ENCODE results near the gene CELSR1.
A peak's percentile ranks its signal among the peaks of the same experiment; 100 is the strongest.

The CELSR1 gene

DNA sequence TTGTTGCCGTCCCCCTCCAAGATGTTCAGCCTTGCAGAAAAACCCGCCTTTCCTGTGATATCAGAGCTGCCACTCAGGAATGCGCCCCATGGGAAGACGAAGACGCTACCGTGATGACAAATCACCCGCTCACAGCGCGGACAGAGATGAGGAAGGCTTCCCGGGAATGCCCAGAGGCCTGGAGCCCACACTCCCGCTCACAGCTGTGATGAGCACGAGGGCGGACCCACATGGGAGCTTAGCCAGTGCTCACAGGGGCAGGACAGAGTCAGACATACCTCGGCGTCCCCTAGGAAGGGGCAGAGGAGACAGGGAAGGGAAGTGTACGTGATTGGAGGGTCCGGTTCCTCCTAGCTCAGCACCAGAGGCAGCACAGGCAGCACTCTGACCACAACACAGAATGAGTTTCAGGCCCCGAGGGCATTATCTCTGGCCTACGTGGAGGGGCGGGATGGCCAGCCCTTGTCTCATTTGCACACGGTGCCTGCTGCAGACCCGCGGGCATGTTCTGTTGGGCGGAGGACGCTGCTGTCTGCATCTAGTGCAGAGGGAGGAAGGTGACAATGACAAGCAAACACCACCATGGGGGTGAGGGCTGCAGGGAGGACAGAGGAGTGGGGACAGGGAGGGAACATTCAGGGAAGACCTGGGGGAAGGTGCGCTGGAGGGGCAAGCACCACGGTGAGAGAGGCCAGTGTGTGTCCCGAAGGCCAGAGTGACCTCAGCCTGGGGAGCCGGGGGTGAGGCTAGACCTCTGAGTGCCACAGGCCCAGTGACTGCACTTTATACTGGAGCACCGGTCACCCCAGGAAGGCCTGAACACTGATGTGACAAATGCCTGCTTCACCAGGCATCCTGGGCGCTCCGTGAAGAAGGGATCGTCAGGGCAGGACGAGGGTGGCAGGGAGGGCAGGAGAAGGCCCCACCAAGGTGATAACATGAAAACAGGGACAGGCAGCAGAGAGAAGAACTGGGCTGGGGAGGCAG, 79.6 kb downstream of the CELSR1 start:
- no peak for DNase-seq

DNA sequence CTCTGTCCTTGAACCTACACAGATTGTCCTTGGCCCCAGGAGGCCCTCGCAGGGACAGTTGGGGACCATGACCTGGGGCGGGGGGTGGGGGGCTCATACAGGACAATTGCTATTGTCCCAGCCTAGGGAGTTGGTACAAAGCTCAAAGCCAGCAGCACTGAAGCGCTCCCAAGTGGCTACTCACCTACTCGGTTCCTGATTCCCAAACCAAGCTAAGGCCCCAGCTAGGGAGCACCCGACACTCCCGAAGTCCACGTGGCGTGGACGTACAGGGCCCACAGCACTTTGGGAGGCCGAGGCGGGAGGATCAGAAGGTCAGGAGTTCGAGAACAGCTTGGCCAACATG, 80.6 kb downstream of the CELSR1 start:
- no peak for DNase-seq

DNA sequence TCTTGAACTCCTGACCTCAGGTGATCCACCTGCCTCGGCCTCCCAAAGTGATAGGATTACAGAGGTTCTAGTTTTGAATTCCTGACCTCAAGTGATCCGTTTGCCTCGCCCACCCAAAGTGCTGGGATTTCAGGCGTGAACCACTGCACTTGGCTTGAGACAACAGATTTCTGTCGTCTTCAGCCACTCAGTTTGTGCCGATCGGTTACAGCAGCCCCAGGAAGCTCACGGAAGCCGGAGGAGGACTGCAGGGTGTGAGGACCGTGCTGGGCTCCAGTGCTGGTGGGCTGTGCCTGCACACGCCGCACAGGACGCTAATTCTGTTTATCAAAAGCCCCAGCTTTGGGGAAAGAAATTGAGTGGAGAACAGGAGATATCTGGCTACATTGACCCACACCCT, 82.0 kb downstream of the CELSR1 start:
- no peak for DNase-seq

DNA sequence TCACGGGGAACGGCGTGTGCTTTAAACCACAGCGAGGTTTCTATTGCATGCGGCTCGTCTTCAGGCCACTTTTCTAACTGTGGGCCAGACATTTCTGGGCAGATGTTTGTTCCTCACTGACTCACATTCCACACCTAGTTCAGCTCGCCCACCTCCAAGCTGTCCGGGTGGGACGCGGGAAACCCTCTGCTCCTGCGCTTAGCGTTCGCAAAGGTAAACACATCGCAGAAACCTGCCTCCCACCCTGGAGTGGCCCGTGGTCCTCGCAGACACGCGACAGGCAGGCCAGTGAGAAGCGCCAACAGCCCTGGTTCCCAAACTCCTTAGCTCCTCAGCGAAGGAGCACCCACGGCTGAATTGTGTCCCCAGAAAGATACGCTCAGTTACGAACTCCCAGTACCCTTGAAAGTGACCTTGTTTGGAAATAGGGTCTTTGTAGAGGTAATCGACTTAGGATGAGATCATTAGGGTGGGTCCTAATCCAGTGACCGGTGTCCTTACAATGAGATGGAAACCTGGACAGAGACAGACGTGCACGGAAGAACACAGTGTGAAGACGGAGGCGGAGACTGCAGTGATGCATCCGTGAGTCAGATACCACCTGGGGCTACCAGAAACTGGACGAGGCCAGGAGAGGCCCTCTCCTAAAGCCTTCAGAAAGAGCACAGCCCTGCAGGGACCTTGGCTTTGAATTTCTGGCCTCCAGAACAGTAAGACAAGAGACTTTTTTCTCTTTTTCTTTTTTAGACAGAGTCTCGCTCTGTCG, 82.7 kb downstream of the CELSR1 start:
- DNase-seq: no peak

DNA sequence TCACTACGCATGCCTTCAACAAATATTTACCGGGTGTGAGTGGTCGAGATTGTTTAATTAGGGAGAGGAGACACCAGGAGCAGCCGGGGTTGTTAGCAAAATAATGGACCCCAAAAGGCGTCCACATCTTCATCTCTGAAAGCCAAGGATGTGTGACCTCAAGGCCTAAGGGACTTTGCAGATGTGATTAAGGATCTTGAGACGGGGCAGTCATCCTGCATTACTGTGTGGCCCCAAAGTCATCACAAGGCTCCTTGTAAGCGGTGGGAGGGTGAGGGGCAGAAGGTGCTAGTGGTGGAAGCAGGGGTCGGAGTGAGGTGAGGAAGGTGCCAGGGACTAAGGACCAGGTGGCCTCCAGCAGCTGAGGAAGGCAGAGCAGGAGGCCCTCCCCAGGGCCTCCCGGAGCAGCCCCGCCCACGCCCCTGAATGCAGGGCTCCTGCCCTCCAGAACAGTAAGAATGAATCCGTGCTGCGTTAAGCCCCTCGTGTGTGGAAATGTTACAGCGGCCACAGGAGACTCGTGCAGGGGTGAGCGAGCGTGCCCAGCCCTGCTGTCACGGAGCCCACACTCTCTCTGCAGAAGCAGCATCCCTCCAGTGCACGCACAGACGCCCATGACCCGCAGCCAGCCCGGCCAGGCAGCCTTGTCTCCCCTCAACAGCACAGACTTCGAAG, 83.5 kb downstream of the CELSR1 start:
- no peak for DNase-seq

DNA sequence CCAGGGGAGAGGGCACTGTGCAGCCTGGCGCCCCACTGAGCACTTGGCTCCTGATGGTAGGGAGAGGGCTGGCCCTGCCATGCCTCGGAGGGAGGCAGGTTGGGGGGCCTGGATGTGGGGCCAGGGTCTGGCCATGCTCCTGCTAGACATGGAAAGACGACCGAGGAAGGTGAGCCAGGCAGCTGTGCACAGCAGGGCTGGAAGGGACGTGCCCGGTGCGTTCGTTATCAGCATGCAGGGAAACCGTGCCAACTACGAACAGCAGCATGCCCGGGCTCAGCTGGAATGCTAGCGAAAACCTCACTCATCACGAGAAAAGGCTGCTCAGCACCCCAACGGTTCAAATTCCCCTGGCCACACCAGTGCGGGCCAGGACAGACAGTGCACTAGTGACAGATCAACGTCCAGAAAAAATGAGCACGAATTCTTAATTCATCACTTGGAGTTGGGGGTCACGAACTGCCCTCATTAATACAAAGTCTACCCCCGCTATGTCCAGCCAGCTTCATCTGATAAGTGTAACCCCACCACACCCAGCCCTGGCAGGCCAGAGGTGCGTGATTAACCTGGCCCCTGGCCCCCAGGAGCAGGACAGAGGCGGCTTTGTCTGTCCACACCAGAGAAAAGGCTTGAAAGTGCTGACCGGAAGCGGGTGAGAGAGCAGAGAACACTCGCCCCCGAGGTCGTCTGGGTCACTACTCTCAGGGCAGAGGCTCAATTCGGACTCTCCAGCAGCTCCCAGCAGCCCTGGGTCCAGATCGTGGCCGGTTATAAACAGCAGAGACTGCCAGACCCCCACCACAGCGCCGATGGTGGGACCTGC, 84.2 kb downstream of the CELSR1 start:
- DNase-seq: no peak

DNA sequence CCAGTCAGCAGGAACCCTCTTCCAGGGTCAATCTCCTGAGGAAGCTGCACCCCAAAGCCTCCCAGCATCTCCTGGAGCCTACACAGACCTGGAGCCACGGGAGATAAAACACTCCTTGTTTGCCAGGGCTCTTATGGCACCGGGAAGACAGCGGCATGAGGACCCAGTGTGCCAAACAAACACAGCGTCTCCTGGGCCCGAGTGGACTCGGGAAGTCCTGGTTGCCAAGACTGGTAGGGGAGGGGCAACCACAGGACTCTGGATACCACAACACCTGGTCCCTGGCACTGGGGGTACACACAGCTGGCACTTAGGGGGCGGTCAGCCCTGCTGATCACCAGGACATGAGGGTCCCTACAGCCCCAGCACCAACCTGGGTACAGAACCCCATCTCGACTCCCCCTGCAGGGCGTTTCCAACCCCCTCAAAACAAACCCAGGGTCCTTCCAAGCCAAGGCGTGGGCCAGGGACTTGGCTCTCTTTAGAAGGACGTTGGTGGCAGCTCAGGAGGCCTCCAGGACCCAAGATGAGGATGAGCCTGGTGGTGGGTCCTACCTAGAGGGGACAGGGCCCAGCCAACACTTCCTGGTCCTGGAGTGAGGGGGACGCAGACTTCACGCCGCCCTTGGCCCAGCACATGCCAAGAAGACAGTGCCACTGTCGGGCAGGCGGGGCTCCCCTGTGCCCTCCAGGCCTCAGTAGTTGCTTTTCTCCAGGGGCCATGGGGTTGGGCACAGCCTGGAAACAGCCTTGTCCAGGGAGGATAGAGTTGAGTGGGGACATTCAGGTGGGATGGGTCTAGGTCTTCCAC, 85.0 kb downstream of the CELSR1 start:
- no peak for DNase-seq

DNA sequence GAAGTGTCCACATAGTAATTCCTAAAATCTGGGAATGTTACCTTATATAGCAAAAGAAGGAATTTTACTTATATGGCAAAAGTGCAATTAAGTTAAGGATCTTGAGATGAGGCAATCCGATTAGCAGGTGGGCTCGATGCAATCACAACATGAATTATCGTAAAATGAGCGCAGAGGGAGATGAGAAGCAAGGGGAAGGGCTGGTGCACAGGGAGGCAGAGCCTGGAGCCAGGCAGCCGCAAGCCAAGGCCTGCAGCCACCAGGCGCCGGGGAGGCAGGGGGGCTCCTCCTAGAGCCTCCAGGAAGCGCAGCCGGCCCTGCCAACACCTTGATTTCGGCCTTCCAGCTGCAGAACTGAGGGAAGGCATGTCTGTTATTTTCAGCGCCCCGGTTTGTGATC, 85.7 kb downstream of the CELSR1 start:
- no peak for DNase-seq

DNA sequence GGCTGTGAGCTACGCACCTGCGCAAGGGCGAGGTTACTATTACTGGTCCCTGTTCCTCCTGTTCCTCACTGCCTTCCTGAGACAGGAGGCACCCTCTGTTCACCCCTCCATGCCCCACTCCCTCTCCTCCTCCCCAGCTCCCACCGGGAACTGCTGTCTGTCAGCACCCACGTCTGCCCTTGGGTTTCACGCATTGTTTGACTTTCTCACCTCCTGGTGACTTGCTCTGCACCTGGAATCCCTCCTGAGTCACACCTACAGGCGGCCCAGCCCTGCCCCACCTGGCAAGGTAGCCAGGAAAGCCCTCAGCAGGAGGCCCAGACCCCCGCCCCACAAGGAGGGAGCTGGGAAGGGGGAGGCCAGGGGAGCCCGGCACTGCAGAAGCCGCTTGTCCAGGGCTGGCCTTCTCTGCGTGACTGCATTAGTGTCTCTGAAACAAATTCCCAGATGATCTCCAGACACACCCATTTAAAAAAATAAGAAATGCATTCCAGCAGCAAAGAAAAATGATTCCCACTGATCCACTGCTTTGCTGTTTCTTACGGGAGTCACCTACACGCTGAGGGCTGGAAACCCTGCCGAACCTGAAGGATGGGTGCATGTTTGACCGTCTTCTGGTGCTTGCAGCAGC, 86.4 kb downstream of the CELSR1 start:
- no peak for DNase-seq

DNA sequence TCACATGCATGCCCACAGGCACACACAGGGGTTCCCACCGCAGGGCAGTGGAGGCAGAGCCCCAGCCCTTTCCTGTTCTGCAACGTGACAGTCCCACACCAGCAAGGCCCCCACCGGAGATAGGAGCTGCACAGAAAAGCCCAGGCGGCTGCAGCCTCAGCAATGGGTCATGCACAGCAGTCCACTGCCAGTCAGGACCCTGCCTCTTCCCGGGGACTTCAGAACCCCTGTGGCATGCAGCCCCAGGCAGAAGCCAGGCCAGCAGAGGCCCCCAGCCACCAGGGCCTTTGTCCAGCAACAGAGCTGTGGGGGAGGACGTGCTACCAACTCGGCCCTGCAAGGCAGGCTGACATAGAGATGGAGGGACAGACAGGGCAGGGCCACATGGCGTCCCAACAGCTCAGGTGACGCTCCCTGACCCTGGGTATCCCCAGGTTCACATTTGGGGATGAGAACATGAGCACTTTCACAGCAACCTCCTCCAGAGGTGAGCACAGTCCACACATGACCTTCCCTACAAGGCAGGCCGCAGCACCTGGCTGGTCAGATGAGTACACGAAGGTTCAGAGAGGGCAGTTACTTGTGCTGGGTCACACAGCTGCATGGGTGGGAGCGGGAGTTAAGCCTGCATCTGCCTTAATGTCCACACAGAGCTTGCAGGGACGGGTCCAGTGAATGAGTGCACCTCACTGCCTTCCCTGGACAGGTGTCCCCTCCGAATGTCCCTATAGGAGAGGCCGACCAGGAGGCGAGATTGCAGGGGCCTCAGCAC, 87.3 kb downstream of the CELSR1 start:
- no peak for DNase-seq

DNA sequence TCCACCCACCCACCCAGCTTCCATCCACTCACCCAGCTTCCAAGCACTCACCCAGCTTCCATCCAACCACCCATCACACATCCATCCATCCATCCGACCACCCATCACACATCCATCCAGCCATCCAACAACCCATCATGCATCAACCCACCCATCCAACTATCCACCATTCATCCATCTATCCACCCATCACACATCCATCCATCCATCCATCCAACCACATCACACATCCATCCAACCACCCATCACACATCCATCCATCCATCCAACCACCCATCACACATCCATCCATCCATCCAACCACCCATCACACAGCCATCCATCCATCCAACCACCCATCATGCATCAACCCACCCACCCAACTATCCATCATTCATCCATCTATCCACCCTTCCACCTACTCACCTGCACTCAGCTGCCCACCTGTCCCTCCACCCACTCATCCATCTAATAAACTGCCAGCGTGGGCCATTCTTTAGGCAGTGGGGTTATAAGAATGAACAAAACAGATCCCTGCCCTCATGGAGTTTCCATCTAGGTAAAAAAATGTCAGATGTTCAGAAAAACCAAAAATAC, 88.2 kb downstream of the CELSR1 start:
- no peak for DNase-seq

DNA sequence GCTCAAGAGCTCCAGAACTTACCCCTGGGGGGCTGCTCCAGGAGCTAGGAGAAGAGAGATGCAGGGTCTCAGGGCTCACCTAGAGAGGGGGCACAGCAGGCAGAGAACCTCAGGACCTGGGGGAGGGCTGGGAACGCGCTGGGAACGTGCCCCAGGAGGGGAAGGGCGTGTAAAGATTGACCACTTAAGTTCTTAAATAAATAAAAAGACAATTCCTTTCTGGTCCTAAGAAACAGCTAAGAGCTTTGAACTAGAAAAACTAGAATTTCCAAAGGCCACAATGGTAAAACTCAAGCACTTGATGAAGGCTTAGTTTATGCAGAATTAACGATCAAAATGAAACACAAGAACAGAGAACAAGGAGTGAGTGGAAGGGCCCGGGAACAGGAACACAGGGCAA, 89.1 kb downstream of the CELSR1 start:
- DNase-seq: no peak

DNA sequence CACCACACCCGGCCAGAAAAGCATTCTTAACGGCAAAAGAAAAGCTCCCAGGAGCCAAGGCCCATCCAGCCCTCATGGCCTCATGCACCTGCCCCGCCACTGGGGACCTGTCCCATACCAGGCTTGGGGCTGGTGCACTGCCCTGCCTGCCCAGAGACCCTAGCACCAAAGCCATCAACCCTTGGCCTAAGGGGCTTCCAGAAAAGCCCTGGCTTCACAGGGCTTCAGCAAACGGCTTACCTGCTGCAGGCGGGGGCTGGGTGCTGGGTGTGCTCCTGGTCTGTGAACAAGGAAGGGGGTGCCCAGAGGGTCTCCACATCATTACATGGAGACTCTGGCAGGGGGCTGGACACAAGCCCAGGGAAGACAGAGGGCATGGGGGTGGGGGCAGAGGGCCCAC, 89.5 kb downstream of the CELSR1 start:
- no peak for DNase-seq

DNA sequence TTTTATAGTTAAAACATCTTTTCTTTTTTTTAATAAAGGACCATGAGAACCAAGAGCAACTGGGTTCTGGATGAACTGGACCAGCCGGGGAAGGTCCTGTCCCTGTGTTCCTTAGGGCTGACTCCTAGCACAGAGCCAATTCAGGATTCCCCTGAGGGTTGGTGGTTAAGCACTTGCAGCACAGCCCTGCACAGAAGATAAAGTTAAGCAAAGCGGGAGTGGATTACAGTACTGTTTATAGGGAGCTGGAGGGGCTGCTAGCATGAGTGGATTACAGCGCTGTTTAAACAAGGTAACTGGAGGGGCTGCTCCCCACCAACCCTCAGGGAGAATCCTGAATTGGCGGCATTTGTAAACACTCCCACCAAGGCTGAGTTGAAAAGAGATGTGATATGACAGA, 90.6 kb downstream of the CELSR1 start:
- DNase-seq: no peak

DNA sequence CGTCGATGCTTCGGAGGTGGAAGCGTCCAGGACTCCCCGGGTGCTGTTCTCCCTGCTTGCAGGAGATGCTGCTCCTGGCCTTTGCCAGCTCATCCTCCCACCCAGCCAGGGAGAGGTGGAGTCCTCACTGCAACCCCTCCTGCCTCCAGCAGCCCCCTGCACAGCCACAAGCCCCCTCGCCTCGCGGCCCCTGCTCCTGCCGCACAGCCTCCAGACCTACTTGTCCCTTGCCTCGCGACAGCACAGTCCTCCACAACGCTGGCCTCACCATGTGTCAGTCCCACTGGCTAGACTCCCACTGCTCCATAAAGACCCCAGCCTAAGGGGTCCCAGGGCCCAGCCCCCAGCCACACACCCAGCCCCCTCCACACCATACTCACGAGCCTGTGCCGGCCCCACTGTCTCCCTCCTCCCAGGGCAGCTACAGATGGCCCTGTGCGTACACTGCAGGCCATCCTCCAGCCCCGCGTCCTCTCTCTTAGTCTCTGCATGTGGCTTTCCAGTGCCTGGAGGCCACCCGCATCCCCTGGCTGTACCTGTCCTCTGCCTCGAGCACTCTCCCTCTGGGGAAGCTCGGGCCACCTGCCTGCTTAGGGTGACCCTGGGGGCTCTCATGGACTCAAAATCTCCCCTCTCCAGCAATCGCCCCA, 91.5 kb downstream of the CELSR1 start:
- DNase-seq: no peak

DNA sequence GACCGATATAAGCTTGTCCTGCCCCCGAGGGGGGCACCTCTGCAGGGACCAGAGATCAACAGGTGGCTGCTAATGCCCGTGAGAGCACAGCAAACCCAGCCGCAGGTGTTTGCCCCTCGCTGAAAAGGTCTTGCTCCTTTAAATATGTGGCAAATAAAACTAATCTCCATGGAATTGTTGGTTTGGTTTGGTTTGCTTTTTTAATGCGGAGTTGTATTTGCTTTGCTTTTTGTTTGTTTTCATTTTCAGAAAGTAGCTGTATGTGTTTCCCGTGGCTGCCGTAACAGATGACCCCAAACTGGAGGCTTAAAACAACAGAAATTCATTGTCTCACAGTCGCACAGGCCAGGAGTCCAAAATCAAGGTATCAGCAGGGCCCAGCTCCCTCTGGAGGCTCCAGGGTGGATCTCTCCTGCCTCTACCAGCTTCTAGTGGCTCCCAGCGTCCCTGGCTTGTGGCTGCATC, 93.0 kb downstream of the CELSR1 start:
- DNase-seq: no peak

DNA sequence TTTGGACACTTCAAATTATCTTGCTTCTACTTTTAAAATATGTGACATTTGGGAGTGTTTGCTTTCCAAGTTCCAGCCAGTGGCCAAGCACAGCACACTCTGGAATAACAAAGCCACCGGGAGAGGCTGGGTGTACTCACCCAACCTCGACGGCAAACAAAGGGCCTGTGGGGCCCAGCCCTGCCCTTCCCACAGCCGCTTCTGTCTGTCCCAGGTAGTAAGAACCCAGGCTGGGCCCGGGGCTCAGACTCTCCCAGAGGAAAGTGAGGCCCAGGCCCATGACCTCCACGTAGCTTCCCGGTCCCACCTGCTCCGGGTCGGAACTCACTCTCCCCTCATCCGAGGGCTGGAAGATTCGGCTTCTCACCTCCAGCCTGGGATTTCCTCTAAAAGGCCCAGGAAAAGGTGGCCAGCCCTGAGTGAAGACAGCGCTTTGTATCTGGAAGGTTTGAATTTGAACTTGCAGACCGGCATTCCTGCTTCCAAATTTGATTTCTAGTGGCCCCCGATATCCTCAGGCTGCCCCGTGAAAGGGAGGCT, 93.5 kb downstream of the CELSR1 start:
- DNase-seq: peak; percentile 33

DNA sequence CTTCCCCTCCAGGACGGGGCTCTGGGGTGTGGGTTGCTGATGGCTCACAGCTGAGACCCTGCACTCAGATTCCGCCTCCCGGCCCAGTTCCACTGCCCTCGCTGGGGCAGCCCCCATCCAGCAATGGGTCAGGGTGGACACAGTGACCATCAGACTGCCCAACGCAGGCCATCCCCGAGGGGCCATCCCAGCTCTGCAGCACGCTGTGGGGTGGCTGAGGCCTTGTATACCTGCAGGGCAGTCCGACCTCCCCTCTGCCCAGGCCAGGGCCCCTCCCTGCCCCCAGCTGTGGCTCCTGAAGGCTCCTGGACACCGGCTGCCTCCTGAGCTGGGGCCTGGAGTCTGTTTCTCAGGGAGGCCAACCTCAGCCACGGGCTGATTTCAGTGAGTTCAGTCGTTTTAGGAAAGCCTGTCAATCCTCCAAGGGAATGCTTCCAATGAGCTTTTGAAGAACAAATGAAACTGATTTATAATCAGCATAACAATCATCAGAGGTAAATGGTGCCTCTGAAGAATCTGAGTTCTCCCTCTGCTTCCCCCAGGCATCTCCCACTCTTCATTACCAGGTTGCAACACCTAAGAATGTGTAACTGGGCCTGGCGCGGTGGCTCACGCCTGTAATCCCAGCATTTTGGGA, 95.1 kb downstream of the CELSR1 start:
- no peak for DNase-seq
